ENCODE data around the gene ZBTB5. TPM values are rescaled to one million over a fixed set of nuclear protein-coding genes. Genes with fewer than 3 reads are reported as not detected.

The ZBTB5 gene
- polyA plus RNA-seq, 2 of the 4 experiments (the other 2 are of a cell fraction) = 12.4 to 18.1 TPM

- TF ChIP-seq HES2 (IDR thresholded peaks at IDR 0.05) = no peak
- TF ChIP-seq RCOR1 (IDR thresholded peaks at IDR 0.05; ENCODE audit: low read depth, low read length) = no peak
- no peak for TF ChIP-seq EHF (CRISPR knock-in tag; IDR thresholded peaks at IDR 0.05)
- TF ChIP-seq SREBF2 (IDR thresholded peaks at IDR 0.05) = no peak
- no peak for TF ChIP-seq HOXB5 (CRISPR knock-in tag; IDR thresholded peaks at IDR 0.05)
- TF ChIP-seq CTCF (IDR thresholded peaks at IDR 0.05) = no peak
- TF ChIP-seq EP300 (IDR thresholded peaks at IDR 0.05) = no peak
- no peak for TF ChIP-seq TFCP2L1 (CRISPR knock-in tag; IDR thresholded peaks at IDR 0.05)
Observed at GRCh38 chr9:37395663-37396062, 69.6 kb downstream of the ZBTB5 start (continued).

- Histone ChIP-seq H3K4me1 (no peaks in the 10 kb centered on the region), H3K9me3 (no peaks in the 10 kb centered on the region), H3K27ac (no peak overlapping the region), H3K4me3 (no peak overlapping the region), H3K4me2 (no peak overlapping the region)
- FAIRE-seq (no peak), ATAC-seq (0 out of 6 replicates have a peak, but pooled peaks of 1 of the 2 experiments have one; percentile 21), DNase-seq (ENCODE audit: low read depth in 1 of 2, low spot score in 1 of 2) (no peak)
- TF ChIP-seq PBX3 (IDR thresholded peaks at IDR 0.05) (no peak), FOSL2 (IDR thresholded peaks at IDR 0.05) (no peak), FOSL2 (CRISPR knock-in tag; IDR thresholded peaks at IDR 0.05) (no peak), ZNF302 (CRISPR knock-in tag; IDR thresholded peaks at IDR 0.05) (no peak), EHF (CRISPR knock-in tag; IDR thresholded peaks at IDR 0.05) (no peak), RARB (CRISPR knock-in tag; IDR thresholded peaks at IDR 0.05) (no peak), ELK1 (IDR thresholded peaks at IDR 0.05; ENCODE audit: low read depth, low read length) (no peak), RNF2 (IDR thresholded peaks at IDR 0.05; ENCODE audit: borderline replicate concordance, low read depth) (no peak), HOXB13 (CRISPR knock-in tag; IDR thresholded peaks at IDR 0.05; ENCODE audit: low read depth) (no peak), HEYL (CRISPR knock-in tag; IDR thresholded peaks at IDR 0.05) (no peak), RCOR1 (IDR thresholded peaks at IDR 0.05; ENCODE audit: low read depth, low read length) (no peak), CHD2 (IDR thresholded peaks at IDR 0.05; ENCODE audit: low read length, partially characterized antibody) (no peak), MAZ (IDR thresholded peaks at IDR 0.05; ENCODE audit: borderline replicate concordance, low read depth, low read length) (no peak), HES2 (IDR thresholded peaks at IDR 0.05) (no peak), SMC3 (IDR thresholded peaks at IDR 0.05) (no peak)
- WGBS (ENCODE audit: missing lambda C conversion rate) = 51% methylated on average over 12 of the region's 12 CpGs
- ChIA-PET CTCF (interaction anchor here (1.7 to 2.3 kb wide), 4 partner anchors 11 to 20 kb away, joined by 4 to 11 read pairs (median 9); no protein-coding TSS in a partner anchor), POLR2A (no interaction called here)
Observed at GRCh38 chr9:37395229-37395628, 70.0 kb downstream of the ZBTB5 start.

- POLR2A ChIA-PET = no interaction called here
- H3K9me3 ChIP-seq = no peaks in the 10 kb centered on the region
- DNase-seq (ENCODE audit: low read depth in 1 of 2, low spot score in 1 of 2) (no peak), FAIRE-seq (no peak), ATAC-seq (peak in 1 of 2 experiments; percentile 42; a peak in 2 of 6 replicates)
- no peak overlapping the region for H3K4me2 ChIP-seq
- CTCF ChIA-PET = interaction anchor here (0.6 to 3.1 kb wide), 4 partner anchors 10 to 28 kb away, joined by 3 to 8 read pairs (median 6); no protein-coding TSS in a partner anchor
- H3K4me3 ChIP-seq = no peak overlapping the region
- no peak overlapping the region for H3K27ac ChIP-seq
- WGBS (ENCODE audit: missing lambda C conversion rate) = 73% methylated on average over 8 of the region's 8 CpGs
- TF ChIP-seq USF2 (IDR thresholded peaks at IDR 0.05) = peak; percentile 57
- no peak for TF ChIP-seq HOXB13 (CRISPR knock-in tag; IDR thresholded peaks at IDR 0.05; ENCODE audit: low read depth)
- H3K4me1 ChIP-seq = no peaks in the 10 kb centered on the region
Observed at GRCh38 chr9:37392272-37392671, 73.0 kb downstream of the ZBTB5 start.

Data from A549 (cell line).